H1 (cell line): ENCODE measurements around the gene SLC35F1. TPM values are rescaled to one million over a fixed set of nuclear protein-coding genes. Genes with fewer than 3 reads are reported as not detected.

Experiments
- ASH2L ChIP-seq: fragments of 200-600, 300-600 bp; sonication (generic); IDR thresholded peaks from one replicate; pipeline ENCODE4 v1.7.1; 2017; ENCODE audit warnings: low read length
- CBX5 ChIP-seq: fragments of 300-800, 300-1000 bp; sonication (generic); IDR thresholded peaks from 2 replicates; pipeline ENCODE4 v1.7.1; 2016; ENCODE audit warnings: antibody characterized with exemption, low read length, low read depth
- CHD1 ChIP-seq: IDR thresholded peaks from 2 replicates; pipeline ENCODE4 v1.6.1; 2012; ENCODE audit warnings: low read depth, low read length, improper control_type of control experiment
- CHD2 ChIP-seq: IDR thresholded peaks from 2 replicates; pipeline ENCODE4 v1.6.1; 2012; ENCODE audit warnings: low read length, improper control_type of control experiment
- CTBP2 ChIP-seq: IDR thresholded peaks from 2 replicates; pipeline ENCODE4 v1.7.0; 2011; ENCODE audit warnings: borderline replicate concordance, mild to moderate bottlenecking, moderate library complexity, mixed read lengths, low read length; ENCODE audit not compliant: insufficient read depth, insufficient read length
- EZH2 ChIP-seq: fragments of 200-600 bp; sonication (generic); IDR thresholded peaks from 2 replicates; pipeline ENCODE4 v1.7.1; 2012; ENCODE audit warnings: low read depth, mild to moderate bottlenecking, moderate library complexity, low read length, inconsistent platforms; ENCODE audit not compliant: severe bottlenecking
- HDAC6 ChIP-seq: IDR thresholded peaks from one replicate; pipeline ENCODE4 v1.7.1; 2012; ENCODE audit warnings: low read depth, mild to moderate bottlenecking, inconsistent platforms, low read length, moderate library complexity
- KDM1A ChIP-seq: fragments of 200-600, 300-600 bp; sonication (generic); IDR thresholded peaks from 2 replicates; pipeline ENCODE4 v1.7.1; 2016; ENCODE audit warnings: mild to moderate bottlenecking, low read length, borderline replicate concordance
- KDM4A ChIP-seq: IDR thresholded peaks from one replicate; pipeline ENCODE4 v1.7.1; 2012; ENCODE audit warnings: low read depth, mild to moderate bottlenecking, moderate library complexity, low read length, inconsistent platforms; ENCODE audit not compliant: severe bottlenecking
- KDM5A ChIP-seq: fragments of 200-600 bp; IDR thresholded peaks from 2 replicates; pipeline ENCODE4 v1.7.1; 2012; ENCODE audit warnings: mild to moderate bottlenecking, low read length, inconsistent platforms, mixed read lengths
- NANOG ChIP-seq: IDR thresholded peaks from 2 replicates; pipeline ENCODE4 v1.6.1; 2011; ENCODE audit warnings: low read length, low read depth, mild to moderate bottlenecking, inconsistent platforms; ENCODE audit not compliant: insufficient read depth, poor library complexity, severe bottlenecking
- POLR2AphosphoS5 ChIP-seq: IDR thresholded peaks from 2 replicates; pipeline ENCODE4 v1.6.1; 2011; ENCODE audit warnings: low read depth, low read length
- RAD21 ChIP-seq, 2 experiments: IDR thresholded peaks in 1 of 2; conservative IDR thresholded peaks in 1 of 2; 2 replicates each; pipeline ENCODE4 v1.6.1; 2011; ENCODE audit warnings: low read depth in 2 of 2, low read length in 2 of 2, improper control_type of control experiment in 1 of 2, inconsistent platforms in 1 of 2, mild to moderate bottlenecking in 1 of 2, moderate library complexity in 1 of 2
- RBBP5 ChIP-seq: IDR thresholded peaks from 2 replicates; pipeline ENCODE4 v1.7.1; 2012; ENCODE audit warnings: low read depth, mild to moderate bottlenecking, inconsistent platforms, low read length, moderate library complexity, borderline replicate concordance
- SIN3A ChIP-seq, 2 experiments: IDR thresholded peaks in 1 of 2; conservative IDR thresholded peaks in 1 of 2; 2 replicates each; pipeline ENCODE4 v1.6.1; 2011 to 2012; ENCODE audit warnings: low read length in 2 of 2, improper control_type of control experiment in 1 of 2, low read depth in 1 of 2, mild to moderate bottlenecking in 1 of 2
- SP1 ChIP-seq: IDR thresholded peaks from 2 replicates; pipeline ENCODE4 v1.6.1; 2011; ENCODE audit warnings: low read depth, low read length
- SP4 ChIP-seq: IDR thresholded peaks from 2 replicates; pipeline ENCODE4 v1.6.1; 2012; ENCODE audit warnings: low read length, inconsistent platforms
- TAF7 ChIP-seq: optimal IDR thresholded peaks from 2 replicates; pipeline ENCODE3; 2011; ENCODE audit warnings: low read depth, mild to moderate bottlenecking, inconsistent platforms, low read length, moderate library complexity, borderline replicate concordance
- polyA plus RNA-seq, 7 experiments: library from polyadenylated mRNA; depleted of rRNA in 3 of 7; stranded (reverse) in 5 of 7; unstranded in 2 of 7; fragments of >200 nt in 5 of 7; fragments of 200-250 nt in 2 of 7; gene quantifications; 1 replicate in 5 of 7; 2 replicates in 1 of 7; 4 replicates in 1 of 7; pipeline versions ENCODE4 v1.2.1 to v1.2.3, GENCODE V29; 2011 to 2013; ENCODE audit warnings: missing spikeins in 2 of 7, mixed read lengths in 2 of 7
- total RNA-seq: library from RNA; stranded (reverse); fragmentation: NEBNext Ultra II Directional; extraction: Animal tissue kit (Norgen Biotek cat#: 25700); gene quantifications from 2 replicates; pipeline ENCODE4 v1.2.1, GENCODE V29; 2021
- TF ChIP-seq, protein P1 (sequence below): IDR thresholded peaks from 2 replicates; pipeline ENCODE4 v1.6.1; 2012; ENCODE audit warnings: low read length, inconsistent platforms
- TF ChIP-seq, protein P2 (sequence below): IDR thresholded peaks from 2 replicates; pipeline ENCODE4 v1.6.1; 2012; ENCODE audit warnings: inconsistent platforms

Gene SLC35F1
- total and polyA plus RNA-seq, 2 of the 8 experiments (the other 6 are each of a cell fraction or from before 2014, with no cell fraction given): 7.0 to 10.0 TPM

DNA sequence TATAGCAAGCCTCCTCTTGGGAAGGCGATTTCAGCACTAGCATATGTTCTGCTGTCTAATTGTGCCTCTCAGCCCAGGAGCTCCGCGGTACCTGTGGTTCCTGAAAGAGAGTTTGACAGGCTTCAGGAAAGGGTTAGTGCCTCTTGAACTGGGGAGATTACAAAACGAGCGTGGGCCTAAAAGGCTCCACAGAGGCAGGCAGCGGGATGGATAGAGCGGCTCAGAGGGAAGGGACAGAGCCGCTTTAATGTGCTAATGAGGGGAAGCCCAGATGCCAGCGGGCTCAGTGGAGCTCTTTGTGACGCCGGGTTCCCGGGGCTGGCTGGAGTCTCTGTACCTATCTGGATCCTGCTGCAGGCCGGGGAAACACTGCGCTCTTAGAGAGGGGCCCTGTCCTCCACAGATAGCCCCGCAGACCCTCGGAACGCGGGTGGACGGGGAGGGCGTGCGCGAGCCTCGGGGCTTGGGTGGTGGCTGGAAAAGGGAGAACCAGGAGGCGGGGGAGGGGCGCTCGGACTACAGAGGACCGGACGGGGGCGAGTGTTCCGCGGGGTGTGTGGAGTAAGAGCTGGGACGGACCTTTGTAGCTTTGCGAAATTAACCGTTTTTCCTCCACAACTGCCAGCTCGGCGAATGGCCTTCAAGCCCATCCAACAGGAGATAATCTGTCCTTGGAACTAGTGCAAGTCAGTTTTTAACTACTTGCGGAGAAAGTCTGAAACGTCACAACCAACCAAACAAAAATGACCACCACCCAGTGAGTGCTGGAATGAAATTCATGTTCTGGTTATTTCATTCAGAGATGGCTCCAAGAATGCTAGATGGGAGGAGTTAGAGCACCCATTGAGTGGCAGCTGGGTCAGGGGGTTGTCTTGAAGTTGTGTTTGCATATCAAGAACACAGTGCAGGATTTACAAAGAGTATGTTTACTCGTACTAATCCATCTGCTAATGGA lies 13.0 kb downstream of the SLC35F1 start (continued):
- TF ChIP-seq ASH2L: peak; percentile 86
- no peak for TF ChIP-seq SP4
- peak; percentile 68; the same call in 1 of the 2 replicates for TF ChIP-seq KDM1A
- peak; percentile 78 for TF ChIP-seq KDM4A
- peak; percentile 35 for TF ChIP-seq TAF7
- no peak for TF ChIP-seq CHD2
- TF ChIP-seq KDM5A: no peak
- peak; percentile 16 for TF ChIP-seq EZH2
- TF ChIP-seq SP1: 0 out of 2 replicates have a peak, but pooled peaks have one; percentile 24
- peak; percentile 27 for TF ChIP-seq NANOG
- no peak for TF ChIP-seq HDAC6
- TF ChIP-seq CBX5: no peak
- 0 out of 4 replicates have a peak, but pooled peaks of 1 of the 2 experiments have one; percentile 1 for TF ChIP-seq RAD21 (IDR thresholded peaks at IDR 0.05 in 1 of 2, conservative IDR thresholded peaks at IDR 0.05 in 1 of 2; ENCODE audit: low read depth in 2 of 2, low read length in 2 of 2)
- TF ChIP-seq CHD1: no peak
- peak; percentile 24; the same call in 1 of the 2 replicates for TF ChIP-seq POLR2AphosphoS5
- peak; percentile 75; the same call in 1 of the 2 replicates for TF ChIP-seq RBBP5
- peak in 1 of 2 experiments; percentile 76; a peak in 1 of 4 replicates for TF ChIP-seq SIN3A (conservative IDR thresholded peaks at IDR 0.05 in 1 of 2, IDR thresholded peaks at IDR 0.05 in 1 of 2; ENCODE audit: low read depth in 1 of 2, low read length in 2 of 2)
- TF ChIP-seq CTBP2: peak; percentile 90
- TF ChIP-seq, protein P1, sequence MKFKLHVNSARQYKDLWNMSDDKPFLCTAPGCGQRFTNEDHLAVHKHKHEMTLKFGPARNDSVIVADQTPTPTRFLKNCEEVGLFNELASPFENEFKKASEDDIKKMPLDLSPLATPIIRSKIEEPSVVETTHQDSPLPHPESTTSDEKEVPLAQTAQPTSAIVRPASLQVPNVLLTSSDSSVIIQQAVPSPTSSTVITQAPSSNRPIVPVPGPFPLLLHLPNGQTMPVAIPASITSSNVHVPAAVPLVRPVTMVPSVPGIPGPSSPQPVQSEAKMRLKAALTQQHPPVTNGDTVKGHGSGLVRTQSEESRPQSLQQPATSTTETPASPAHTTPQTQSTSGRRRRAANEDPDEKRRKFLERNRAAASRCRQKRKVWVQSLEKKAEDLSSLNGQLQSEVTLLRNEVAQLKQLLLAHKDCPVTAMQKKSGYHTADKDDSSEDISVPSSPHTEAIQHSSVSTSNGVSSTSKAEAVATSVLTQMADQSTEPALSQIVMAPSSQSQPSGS: no peak
- TF ChIP-seq, protein P2, sequence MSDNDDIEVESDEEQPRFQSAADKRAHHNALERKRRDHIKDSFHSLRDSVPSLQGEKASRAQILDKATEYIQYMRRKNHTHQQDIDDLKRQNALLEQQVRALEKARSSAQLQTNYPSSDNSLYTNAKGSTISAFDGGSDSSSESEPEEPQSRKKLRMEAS: no peak
